Measurements from ENCODE around the gene TSEN34. TPM values are rescaled to one million over a fixed set of nuclear protein-coding genes. Genes with fewer than 3 reads are reported as not detected.

Gene TSEN34
- total and polyA plus RNA-seq, 2 experiments from 2014 or later, result 36.6 to 53.4 TPM

DNA sequence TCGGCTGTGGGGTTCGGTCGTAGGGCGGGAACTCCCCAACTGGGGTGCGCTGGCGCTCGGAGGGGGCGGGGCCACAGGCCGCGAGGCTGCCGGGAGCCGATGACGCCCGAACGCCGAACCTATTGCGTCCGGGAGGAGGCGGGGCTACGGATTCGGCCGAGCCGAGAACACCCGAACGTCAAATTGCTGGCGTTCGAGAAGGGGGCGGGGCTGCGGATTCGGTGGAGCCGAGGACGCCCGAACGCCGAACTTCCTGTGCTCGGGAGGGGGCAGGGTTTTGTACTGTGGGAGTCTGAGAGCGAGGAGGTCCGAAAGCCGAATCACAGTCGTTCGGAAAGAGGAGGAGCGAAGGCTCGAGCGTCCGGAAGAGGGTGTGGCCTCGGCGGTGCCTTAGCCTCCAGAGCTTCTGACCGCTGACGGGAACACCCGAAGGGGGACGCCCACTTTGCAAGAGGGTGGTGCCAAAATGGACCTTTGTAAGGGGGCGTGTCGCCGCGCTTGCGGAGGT lies 551 bp upstream of the TSEN34 start:
- ATAC-seq (peak; percentile 60), DNase-seq (ENCODE audit: low spot score) (peak; percentile 99)
- Mint-ChIP-seq H3K36me3 (ENCODE audit: low read depth) (peaks cover 51% of the 10 kb centered on the region), H3K27ac (peak overlapping the region; percentile 100), H3K27me3 (ENCODE audit: insufficient read depth, low read depth, poor library complexity) (peaks cover 18% of the 10 kb centered on the region), H3K4me3 (peak overlapping the region; percentile 88), H3K9me3 (no peaks in the 10 kb centered on the region; the same call in 2 of the 3 replicates), H3K4me1 (peaks cover 26% of the 10 kb centered on the region)
- H3K27ac ChIP-seq (ENCODE audit: low read depth), result peak overlapping the region; percentile 94
- peaks cover 18% of the 10 kb centered on the region for H3K36me3 ChIP-seq (ENCODE audit: insufficient read depth)
- peak overlapping the region; percentile 67; the same call in 1 of the 2 replicates for H2AFZ ChIP-seq
- H3F3A ChIP-seq (replicated peaks; ENCODE audit: low read depth), result peaks cover 18% of the 10 kb centered on the region
- H3K4me1 ChIP-seq (ENCODE audit: insufficient read depth), result peaks cover 7% of the 10 kb centered on the region; the same call in 1 of the 2 replicates
- TF ChIP-seq, protein P1, sequence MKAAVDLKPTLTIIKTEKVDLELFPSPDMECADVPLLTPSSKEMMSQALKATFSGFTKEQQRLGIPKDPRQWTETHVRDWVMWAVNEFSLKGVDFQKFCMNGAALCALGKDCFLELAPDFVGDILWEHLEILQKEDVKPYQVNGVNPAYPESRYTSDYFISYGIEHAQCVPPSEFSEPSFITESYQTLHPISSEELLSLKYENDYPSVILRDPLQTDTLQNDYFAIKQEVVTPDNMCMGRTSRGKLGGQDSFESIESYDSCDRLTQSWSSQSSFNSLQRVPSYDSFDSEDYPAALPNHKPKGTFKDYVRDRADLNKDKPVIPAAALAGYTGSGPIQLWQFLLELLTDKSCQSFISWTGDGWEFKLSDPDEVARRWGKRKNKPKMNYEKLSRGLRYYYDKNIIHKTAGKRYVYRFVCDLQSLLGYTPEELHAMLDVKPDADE (IDR thresholded peaks at IDR 0.05), result no peak
- TF ChIP-seq JUNB (IDR thresholded peaks at IDR 0.05; ENCODE audit: unreplicated experiment) (no peak), ZNF114 (CRISPR knock-in tag; IDR thresholded peaks at IDR 0.05) (no peak), POLR2AphosphoS5 (IDR thresholded peaks at IDR 0.05; ENCODE audit: low read depth) (no peak), ZNF331 (CRISPR knock-in tag; IDR thresholded peaks at IDR 0.05; ENCODE audit: low read depth) (no peak), EZH2phosphoT487 (IDR thresholded peaks at IDR 0.05; ENCODE audit: unreplicated experiment) (no peak), CREB1 (CRISPR knock-in tag; IDR thresholded peaks at IDR 0.05; ENCODE audit: low read depth) (peak; percentile 2; the same call in 1 of the 2 replicates)
- TF ChIP-seq, protein P2, sequence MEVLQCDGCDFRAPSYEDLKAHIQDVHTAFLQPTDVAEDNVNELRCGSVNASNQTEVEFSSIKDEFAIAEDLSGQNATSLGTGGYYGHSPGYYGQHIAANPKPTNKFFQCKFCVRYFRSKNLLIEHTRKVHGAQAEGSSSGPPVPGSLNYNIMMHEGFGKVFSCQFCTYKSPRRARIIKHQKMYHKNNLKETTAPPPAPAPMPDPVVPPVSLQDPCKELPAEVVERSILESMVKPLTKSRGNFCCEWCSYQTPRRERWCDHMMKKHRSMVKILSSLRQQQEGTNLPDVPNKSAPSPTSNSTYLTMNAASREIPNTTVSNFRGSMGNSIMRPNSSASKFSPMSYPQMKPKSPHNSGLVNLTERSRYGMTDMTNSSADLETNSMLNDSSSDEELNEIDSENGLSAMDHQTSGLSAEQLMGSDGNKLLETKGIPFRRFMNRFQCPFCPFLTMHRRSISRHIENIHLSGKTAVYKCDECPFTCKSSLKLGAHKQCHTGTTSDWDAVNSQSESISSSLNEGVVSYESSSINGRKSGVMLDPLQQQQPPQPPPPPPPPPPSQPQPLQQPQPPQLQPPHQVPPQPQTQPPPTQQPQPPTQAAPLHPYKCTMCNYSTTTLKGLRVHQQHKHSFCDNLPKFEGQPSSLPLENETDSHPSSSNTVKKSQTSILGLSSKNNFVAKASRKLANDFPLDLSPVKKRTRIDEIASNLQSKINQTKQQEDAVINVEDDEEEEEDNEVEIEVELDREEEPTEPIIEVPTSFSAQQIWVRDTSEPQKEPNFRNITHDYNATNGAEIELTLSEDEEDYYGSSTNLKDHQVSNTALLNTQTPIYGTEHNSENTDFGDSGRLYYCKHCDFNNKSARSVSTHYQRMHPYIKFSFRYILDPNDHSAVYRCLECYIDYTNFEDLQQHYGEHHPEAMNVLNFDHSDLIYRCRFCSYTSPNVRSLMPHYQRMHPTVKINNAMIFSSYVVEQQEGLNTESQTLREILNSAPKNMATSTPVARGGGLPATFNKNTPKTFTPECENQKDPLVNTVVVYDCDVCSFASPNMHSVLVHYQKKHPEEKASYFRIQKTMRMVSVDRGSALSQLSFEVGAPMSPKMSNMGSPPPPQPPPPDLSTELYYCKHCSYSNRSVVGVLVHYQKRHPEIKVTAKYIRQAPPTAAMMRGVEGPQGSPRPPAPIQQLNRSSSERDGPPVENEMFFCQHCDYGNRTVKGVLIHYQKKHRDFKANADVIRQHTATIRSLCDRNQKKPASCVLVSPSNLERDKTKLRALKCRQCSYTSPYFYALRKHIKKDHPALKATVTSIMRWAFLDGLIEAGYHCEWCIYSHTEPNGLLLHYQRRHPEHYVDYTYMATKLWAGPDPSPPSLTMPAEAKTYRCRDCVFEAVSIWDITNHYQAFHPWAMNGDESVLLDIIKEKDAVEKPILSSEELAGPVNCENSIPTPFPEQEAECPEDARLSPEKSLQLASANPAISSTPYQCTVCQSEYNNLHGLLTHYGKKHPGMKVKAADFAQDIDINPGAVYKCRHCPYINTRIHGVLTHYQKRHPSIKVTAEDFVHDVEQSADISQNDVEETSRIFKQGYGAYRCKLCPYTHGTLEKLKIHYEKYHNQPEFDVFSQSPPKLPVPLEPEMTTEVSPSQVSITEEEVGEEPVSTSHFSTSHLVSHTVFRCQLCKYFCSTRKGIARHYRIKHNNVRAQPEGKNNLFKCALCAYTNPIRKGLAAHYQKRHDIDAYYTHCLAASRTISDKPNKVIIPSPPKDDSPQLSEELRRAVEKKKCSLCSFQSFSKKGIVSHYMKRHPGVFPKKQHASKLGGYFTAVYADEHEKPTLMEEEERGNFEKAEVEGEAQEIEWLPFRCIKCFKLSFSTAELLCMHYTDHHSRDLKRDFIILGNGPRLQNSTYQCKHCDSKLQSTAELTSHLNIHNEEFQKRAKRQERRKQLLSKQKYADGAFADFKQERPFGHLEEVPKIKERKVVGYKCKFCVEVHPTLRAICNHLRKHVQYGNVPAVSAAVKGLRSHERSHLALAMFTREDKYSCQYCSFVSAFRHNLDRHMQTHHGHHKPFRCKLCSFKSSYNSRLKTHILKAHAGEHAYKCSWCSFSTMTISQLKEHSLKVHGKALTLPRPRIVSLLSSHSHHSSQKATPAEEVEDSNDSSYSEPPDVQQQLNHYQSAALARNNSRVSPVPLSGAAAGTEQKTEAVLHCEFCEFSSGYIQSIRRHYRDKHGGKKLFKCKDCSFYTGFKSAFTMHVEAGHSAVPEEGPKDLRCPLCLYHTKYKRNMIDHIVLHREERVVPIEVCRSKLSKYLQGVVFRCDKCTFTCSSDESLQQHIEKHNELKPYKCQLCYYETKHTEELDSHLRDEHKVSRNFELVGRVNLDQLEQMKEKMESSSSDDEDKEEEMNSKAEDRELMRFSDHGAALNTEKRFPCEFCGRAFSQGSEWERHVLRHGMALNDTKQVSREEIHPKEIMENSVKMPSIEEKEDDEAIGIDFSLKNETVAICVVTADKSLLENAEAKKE (CRISPR knock-in tag; IDR thresholded peaks at IDR 0.05), result no peak
- peak overlapping the region; percentile 97 for H3K4me3 ChIP-seq
- no peaks in the 10 kb centered on the region for H3K9me2 ChIP-seq (ENCODE audit: insufficient read depth)
- peaks cover 43% of the 10 kb centered on the region for H3K79me2 ChIP-seq (replicated peaks; ENCODE audit: insufficient read depth)
- peaks cover 13% of the 10 kb centered on the region for H4K20me1 ChIP-seq (replicated peaks; ENCODE audit: insufficient read depth)
- peak overlapping the region; percentile 98 for H3K4me2 ChIP-seq
- no peaks in the 10 kb centered on the region for H3K27me3 ChIP-seq (ENCODE audit: insufficient read depth)

All from GM23338 (cell line).